NCI-H82 treated with DMSO at 0.1 percent for 48 hours (cell line): ENCODE results near the gene RAPGEF4.
"Not testable (repeated sequence)": the region's sequence is repeated elsewhere in the genome, so short reads cannot be mapped to it uniquely, and the experiment has no call there.

Experiments
- DNase-seq: peaks from one replicate; lab custom pipeline; 2025; ENCODE audit not compliant: unreplicated experiment; lab: John Stamatoyannopoulos, UW

RAPGEF4 gene

GRCh38 chr2:172725746-172726145 is 9.9 kb upstream of the RAPGEF4 start:
- no peak for DNase-seq

DNA sequence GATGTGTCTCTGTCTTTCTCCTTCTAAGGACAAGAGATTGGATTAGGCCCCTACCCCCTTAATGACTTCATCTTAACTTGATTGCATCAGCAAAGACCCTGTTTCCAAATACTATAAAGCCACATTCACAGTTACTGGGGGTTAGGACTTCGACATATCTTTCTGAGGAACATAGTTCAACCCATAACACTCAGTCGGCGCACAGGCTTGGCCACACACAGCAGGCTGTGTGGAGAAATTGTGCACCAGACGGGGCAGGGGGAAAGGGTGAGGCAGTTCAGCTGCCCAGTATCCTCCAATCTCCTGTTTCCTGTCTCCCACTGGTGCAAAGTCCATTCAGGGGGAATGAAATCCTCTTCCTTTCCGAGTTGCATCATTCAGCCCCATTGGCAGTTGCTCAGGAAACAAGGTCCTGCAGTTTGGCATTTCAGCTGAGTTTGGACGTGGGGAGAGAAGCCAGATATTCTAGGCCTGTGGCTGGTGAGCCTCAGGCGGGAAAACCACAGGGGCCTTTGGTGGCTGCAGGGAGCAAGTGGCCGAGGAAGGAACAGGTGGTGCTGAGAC is 9.4 kb upstream of the RAPGEF4 start:
- no peak for DNase-seq

GRCh38 chr2:172730411-172730810 is 5.2 kb upstream of the RAPGEF4 start:
- no peak for DNase-seq

GRCh38 chr2:172734711-172735581 is 699 bp upstream of the RAPGEF4 start:
- no peak for DNase-seq

DNA sequence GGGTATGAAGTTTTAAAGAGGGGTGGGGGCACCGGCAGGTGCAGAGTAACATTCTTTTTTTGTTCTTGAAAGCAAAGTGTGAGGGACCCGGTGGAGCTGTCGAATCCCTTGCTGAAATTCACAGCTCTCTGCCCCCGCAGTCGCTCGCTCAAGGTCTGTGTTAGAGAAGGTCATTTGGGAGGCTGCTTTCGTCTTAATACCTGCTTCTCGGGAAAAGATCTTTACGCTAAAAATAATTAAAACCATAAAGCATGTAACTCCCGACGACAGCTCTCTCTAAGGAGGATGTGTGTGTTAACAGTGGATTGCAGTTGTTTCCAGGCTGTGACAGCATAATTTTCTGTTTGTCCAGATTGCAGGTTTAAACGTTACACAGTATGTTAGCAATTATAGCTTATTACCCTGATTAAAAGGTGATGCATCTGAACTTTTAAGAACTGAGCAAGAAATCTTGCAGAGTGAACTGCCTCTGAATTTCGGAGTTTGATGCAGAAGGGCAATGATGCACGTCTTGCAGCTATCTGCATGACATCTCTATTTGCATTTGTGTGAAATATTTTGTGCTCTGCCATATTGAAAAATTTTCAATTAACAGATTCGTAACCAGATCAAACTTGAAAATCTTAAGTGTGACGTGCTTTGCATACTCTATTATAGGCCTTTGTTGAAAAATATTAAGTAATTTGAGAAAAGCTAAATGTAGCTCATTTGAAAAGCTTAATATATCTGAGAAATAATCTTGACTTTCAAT is 954 bp downstream of the RAPGEF4 start:
- no peak for DNase-seq

- DNase-seq, result no peak
These were observed 4.1 kb downstream of the RAPGEF4 start for GRCh38 chr2:172739661-172740266.

GRCh38 chr2:172740856-172741255 is 5.2 kb downstream of the RAPGEF4 start:
- peak; percentile 59 for DNase-seq

DNA sequence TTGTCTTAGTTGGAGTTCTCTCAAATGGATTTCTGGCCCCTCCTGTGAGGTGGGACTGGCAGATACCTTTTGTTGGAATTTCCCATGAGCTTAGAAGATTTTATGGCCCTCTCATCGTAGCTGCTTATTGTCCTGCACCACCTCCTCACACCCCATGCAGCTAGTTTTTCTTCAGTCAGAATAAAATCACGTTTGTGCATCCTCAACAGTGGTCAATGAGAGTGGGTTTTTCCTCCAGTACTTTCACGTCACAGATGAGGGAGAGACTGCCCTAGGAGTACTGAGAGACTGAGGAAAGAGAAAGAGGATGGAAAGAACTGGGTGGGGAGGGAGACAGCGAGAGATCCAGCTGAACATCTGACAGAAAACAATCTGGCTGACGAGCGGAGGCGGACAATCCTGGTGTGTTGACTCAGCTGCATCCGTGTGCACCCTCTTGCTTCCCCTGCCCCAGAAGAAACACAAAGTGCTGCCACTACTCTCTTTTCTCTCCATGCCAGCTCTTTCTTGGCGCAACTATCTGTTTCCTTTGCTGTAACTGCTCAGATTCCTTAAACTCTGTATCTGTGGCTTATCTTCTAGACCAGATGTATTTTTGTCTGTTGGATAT is 7.4 kb downstream of the RAPGEF4 start:
- DNase-seq, result no peak

DNA sequence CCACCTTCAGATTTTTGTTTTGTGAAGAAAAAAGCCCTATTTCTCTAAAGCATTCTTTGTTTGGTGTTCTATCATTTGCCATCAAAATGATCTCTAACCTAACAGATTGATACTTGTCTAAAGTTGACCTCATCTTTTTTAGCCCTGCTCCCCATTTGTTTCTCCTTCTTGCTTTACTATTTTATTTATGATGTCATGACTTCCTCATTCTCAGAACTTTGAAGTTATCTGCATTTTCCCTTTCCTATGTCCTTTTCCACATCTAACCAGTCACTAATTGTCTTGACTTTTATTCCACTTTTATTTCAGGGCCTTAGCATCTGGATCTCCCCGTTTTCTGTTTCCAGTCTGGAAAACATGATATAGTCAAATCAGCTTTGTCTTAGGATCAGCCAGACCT is 8.3 kb downstream of the RAPGEF4 start:
- DNase-seq, result no peak

DNA sequence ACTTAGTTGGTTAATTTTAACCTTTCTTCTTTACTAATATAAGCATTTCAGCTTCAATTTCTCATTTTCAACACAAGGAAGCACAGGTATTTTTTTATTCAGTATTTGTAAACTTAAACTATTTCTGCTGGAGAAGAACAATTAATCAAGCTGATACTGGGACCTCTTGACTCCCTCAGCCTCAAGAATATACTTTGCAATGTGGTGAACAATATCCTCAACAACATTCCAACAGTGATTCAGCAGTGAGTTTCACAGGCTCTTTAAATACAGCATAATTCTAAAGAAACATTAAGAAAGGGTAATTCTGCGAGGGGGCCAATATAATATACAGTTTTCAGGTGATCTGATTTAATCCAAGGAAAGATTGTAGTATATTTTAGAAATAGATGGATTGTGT is 10.0 kb downstream of the RAPGEF4 start:
- DNase-seq, result no peak

DNA sequence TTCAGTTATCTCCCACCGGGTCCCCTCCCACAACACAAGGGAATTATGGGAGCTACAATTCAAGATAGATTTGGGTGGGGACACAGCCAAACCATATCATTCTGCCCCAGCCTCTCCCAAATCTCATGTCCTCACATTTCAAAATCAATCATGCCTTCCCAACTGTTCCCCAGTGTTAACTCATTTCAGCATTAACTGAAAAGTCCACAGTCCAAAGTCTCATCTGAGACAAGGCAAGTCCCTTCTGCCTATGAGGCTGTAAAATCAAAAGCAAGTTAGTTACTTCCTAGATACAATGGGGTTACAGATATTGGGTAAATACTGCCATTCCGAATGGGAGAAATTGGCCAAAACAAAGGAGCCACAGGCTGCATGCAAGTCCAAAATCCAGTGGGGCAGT is 12.9 kb downstream of the RAPGEF4 start:
- not testable (repeated sequence) for DNase-seq

DNA sequence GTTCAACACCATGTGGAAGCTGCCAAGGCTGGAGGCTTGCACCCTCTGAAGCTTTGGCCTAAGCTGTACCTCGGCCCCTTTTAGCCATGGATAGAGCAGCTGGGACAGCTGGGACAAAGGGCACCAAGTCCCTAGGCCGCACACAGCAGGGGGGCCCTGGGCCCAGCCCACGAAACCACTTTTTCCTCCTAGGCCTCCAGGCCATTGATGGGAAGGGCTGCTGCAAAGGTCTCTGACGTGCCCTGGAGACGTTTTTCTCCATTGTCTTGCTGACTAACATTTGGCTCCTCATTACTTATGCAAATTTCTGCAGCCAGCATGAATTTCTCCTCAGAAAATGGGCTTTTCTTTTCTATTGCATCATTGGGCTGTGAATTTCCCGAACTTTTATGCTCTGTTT is 13.7 kb downstream of the RAPGEF4 start:
- no peak for DNase-seq

DNA sequence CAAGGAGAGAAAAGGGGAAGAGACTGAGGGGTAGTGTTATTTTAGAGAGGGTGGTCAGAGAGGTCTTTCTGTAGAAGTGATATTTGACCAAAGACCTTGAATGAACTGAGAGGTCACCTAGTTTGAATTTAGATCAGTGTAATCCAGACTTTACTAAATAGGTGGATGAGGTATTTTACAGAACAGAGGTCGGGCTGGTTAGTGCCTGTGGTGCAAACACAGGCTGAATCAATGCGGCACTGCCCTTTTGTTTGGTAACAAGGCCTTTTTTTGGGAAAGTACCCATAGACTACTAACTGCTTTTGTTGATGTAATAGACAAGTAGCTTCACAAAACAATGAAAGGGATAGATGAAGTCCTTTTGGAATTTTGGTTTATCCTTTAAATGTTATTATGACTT is 15.9 kb downstream of the RAPGEF4 start:
- no peak for DNase-seq

GRCh38 chr2:172753610-172754009 is 18.0 kb downstream of the RAPGEF4 start:
- no peak for DNase-seq

GRCh38 chr2:172759441-172759840 is 23.8 kb downstream of the RAPGEF4 start:
- no peak for DNase-seq

GRCh38 chr2:172761306-172761705 is 25.7 kb downstream of the RAPGEF4 start:
- DNase-seq, result no peak

DNA sequence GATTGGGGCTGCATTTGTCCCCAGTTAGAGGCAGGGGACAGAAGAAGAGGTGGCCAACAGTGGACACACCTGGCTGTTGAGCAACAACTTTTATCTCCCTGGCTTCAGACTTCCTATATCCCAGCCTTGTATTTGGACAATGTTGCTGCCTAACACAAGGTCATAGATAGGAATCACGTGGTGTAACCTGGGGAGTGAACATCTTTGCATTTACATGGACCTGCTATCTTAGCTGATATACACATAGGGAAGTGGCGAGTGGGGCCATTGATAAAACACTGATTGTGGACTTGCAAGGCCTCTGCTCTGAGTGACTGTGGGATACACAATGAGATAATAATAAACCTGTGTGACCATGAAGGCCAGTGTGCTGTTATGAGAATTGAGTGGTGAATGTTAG is 26.9 kb downstream of the RAPGEF4 start:
- no peak for DNase-seq

DNA sequence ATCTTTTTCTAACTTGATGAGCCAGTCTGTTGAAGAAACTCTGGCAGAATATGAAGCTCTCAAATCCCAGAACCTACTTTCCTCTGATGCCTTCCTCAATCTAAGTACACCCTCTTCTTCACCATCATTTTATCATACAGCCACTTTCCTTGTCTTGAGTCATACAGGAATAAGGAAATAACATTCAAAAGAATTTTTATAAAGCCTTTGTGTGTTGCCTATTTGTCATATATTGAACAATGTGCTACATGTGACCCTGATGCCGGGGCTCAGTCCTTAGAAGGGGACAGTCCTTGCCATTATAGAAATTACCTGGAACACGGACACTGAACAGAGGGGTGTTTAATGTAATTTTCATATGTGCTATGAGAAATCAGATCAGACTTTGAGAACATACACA is 27.4 kb downstream of the RAPGEF4 start:
- no peak for DNase-seq

GRCh38 chr2:172765662-172766061 is 30.0 kb downstream of the RAPGEF4 start:
- DNase-seq, result no peak

DNA sequence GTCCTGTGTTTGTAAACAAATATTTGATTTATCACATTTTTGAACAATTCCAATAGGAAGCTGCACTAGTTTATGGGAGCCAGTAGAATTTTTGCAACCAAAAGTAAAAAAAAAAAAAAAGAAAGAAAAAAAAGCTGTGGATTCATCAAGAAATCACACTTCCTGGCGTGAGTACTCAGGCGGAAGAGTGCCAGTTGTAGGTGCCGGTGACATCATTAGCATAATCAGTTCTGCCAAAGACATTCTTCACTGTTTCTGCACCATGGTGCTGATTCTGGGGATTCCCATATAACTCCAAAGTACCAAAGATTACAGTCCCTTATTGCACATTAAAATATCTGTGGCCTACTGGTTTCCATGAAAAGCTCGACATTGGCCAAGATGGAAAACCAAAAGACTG is 32.8 kb downstream of the RAPGEF4 start:
- DNase-seq, result no peak

DNA sequence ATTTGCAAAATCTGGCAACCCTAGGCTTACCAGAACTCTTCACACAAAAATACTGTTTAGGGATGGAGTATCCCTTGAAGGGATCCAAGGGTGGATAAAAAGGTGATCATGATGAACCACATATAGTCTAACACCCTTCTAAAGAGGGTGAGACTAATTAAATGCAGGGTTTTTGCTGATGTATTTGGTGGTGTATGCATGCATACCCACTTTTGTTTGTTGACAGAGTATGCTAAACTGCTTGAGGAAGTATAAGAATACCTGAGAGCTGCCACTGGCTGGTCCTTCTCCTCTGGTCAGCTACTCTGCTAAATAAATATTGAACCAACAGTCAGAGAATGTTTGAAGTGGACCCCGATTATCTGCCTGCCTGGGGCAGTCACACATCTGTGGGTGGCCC is 34.2 kb downstream of the RAPGEF4 start:
- DNase-seq, result no peak
